Thyroid gland (tissue), 4 donors: ENCODE measurements around the gene GCA.

Source experiments
- POLR2A ChIP-seq, 2 donors: fragments of 450-650 bp; IDR thresholded peaks; one replicate each; pipeline ENCODE4 v1.6.1; 2017; ENCODE audit warnings: antibody characterized with exemption in 2 of 2, mild to moderate bottlenecking in 2 of 2, moderate library complexity in 1 of 2
- TF ChIP-seq, protein P1 (sequence below), 6 experiments: fragments of 200-600 bp in 3 of 6; fragments of 450-650 bp in 3 of 6; sonication (generic) in 3 of 6; IDR thresholded peaks; one replicate each; pipeline ENCODE4 v1.5.1; 2016 to 2019; ENCODE audit warnings: antibody characterized with exemption in 6 of 6, mild to moderate bottlenecking in 2 of 6, inconsistent platforms in 1 of 6, moderate library complexity in 1 of 6

DNA sequence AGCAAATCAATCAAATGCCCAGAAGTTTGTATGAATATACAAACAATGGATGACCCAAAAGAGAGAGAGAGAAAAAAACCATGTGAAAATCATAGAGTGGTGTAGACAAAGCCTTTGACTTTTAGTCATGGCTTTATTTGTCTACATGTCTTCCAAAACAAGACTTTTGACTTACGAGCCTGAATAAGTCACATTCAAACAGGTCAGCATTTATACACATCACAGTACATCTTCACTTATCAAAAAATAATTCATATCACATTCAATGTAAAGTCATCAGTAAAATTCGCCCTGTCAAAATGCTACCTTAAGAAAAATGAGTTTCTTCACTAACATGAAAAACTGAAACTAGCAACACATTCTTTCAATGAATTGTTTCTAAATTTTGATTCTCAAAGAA, 27.3 kb upstream of the GCA start:
- TF ChIP-seq, protein P1, sequence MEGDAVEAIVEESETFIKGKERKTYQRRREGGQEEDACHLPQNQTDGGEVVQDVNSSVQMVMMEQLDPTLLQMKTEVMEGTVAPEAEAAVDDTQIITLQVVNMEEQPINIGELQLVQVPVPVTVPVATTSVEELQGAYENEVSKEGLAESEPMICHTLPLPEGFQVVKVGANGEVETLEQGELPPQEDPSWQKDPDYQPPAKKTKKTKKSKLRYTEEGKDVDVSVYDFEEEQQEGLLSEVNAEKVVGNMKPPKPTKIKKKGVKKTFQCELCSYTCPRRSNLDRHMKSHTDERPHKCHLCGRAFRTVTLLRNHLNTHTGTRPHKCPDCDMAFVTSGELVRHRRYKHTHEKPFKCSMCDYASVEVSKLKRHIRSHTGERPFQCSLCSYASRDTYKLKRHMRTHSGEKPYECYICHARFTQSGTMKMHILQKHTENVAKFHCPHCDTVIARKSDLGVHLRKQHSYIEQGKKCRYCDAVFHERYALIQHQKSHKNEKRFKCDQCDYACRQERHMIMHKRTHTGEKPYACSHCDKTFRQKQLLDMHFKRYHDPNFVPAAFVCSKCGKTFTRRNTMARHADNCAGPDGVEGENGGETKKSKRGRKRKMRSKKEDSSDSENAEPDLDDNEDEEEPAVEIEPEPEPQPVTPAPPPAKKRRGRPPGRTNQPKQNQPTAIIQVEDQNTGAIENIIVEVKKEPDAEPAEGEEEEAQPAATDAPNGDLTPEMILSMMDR (IDR thresholded peaks at IDR 0.05), result no peak
- no peak for TF ChIP-seq POLR2A (IDR thresholded peaks at IDR 0.05)
